H4 (cell line): ENCODE data around the gene CDK19. TPM values are rescaled to one million over a fixed set of nuclear protein-coding genes. Genes with fewer than 3 reads are reported as not detected.
"Not testable (repeated sequence)": the region's sequence is repeated elsewhere in the genome, so short reads cannot be mapped to it uniquely, and the experiment has no call there.

Source experiments
- DNase-seq: peaks from one replicate; pipeline ENCODE4 v3.0.0-alpha.2; 2015; ENCODE audit warnings: low spot score
- total RNA-seq: library from RNA; depleted of rRNA; stranded (reverse); fragments of >200 nt; shearing (Covaris generic); gene quantifications from 2 replicates; pipeline ENCODE4 v1.2.3, GENCODE V29; 2014; rRNA removed

CDK19 gene
- total RNA-seq, 1 experiment from 2014 or later: 6.8 TPM

DNA sequence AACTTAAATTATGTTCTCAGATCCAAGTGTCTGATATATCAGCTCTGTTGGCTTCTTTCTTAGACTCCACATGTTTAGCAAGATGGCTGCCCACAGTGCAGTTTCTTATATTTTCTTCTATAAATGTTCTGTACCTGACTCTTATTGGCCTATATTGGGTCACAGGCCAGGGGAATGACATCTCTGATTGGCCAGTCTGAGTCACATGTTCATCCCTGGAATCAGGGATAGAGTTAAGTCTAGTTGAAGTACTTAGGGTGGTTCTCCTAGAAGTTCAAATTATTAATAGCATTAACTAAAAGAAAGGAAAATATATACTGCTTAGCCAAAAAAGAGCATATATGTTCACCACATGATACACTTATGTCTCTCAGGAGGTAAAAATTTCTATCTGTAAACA, 233.6 kb downstream of the CDK19 start:
- no peak for DNase-seq

DNA sequence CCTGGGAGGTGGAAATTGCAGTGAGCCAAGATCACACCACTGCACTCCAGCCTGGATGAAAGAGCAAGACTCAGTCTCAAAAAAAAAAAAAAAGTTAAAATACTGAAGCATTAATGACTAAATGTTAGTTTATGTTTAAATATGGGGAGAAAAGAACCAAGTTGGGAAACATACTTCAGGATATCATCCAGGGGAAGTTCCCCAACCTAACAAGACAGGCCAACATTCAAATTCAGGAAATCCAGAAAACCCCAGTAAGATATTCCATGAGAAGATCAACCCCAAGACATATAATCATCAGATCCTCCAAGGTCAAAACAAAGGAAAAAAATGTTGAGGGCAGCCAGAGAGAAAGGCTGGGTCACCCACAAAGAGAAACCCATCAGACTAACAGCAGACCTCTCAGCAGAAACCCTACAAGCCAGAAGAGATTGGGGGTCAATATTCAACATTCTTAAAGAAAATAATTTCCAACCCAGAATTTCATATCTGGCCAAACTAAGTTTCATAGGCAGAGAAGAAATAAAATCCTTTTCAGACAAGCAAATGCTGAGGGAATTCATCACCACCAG, 237.6 kb downstream of the CDK19 start:
- not testable (repeated sequence) for DNase-seq

DNA sequence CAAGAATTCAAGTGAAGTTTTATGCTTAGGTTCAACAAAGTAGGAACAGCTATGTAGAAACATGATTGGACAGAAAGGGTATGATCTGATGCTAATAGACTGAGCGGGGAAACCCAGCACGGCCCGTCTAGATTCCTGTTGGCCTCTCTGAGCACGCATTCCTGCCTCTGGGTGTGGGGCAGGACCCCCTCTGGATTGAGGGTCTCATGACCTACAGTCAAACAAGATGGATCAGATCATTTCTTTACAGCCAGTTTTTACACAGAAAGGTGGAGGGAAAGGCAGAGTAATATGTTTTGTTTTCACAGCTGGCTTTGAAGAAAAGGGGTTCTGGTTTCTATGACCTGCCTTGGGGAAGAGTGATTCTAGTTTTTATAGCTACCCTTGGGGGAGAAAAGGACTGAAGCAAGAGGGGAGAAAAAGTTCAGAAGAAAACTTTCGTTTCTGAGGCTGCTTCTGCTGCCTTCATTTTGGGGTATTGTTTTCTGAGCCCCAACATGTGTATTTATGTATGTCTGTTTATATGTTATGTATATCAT, 239.3 kb downstream of the CDK19 start:
- no peak for DNase-seq

DNA sequence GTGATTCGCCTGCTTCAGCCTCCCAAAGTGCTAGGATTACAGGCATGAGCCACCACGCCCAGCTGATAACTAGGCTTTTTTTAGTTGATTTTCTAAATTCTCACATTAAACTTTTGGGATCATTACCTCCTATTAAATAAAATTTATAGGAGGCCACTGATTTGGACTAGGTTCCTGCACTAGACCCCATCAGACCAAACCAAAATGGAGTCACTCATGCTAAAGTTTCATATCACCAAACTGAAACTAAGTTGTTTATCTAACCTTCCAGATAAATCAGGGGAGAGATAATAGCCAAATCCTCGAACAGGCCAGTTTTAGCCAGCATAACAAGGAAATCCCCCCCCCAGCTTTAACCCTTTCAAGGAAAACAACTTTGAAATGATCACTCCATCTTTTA, 240.5 kb downstream of the CDK19 start:
- no peak for DNase-seq

DNA sequence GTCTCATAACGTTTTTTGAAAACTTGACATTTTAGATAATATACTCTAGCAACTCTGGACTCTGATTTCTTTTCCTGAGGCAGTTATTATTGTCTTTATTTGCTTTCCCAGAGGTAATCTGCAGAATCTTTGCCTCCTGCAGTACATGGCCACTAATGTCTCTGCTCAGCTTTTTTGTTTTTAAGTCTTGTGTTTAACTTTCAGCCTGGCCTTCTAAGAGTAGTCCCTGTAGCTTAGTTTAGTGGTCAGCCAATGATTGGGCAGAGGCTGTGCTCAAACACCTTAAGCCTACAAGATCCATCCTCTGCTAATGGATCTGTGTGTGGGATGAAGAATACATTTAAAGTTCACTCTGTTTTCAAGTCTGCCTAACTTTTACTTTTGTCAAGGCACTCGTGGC, 241.7 kb downstream of the CDK19 start:
- DNase-seq: no peak

DNA sequence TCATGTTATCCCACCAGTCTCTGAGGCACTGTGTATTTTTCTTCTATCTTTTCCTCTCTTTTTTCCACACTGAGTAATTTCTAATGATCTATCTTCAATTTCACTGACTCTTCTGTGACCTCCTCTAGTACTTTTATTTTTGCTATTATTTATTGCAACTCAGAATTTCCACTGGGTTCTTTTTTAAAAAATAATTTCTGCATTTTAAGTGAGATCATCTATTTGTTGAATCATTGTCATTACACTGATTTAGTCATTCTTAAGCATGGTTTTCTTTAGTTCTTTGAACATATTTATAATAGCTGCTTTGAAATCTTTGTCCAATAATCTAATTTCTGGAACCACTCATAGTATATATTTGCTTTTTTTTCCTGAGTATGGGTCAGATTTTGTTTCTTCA, 242.1 kb downstream of the CDK19 start:
- no peak for DNase-seq

DNA sequence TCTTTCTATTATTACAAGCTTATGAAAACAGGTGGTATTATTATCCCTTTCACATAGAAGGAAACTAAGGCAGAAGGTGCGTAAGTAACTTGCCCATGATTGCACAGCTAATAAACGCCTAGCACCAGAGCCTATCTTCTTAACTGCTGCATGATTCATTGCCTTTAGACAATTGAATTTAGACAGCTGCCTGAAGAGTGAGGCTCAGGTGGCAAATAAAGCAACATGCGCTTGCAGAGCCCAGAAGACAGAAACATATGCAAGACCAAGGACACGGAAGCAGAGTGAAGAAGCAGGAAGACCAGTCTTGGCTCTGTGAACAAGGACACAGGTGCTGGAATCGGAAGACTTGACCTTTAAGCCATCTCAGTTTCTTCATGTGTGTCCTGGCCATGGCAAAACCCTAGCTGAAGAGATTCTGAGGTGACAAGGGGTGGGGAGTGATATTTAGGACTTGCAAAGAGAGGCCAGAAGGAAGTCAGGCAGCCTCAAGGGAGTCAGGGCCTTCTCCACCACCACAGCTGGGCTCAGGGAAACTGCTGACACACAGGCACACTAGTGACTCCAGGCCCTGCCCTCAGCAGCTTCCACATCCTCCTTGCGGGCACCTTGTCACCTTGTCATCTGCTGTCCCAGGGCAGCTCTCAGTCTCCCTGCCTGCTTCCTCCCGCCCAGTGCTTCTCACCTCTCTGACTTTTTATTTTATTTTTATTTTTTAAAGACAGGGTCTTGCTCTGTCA, 247.1 kb downstream of the CDK19 start:
- DNase-seq: no peak

DNA sequence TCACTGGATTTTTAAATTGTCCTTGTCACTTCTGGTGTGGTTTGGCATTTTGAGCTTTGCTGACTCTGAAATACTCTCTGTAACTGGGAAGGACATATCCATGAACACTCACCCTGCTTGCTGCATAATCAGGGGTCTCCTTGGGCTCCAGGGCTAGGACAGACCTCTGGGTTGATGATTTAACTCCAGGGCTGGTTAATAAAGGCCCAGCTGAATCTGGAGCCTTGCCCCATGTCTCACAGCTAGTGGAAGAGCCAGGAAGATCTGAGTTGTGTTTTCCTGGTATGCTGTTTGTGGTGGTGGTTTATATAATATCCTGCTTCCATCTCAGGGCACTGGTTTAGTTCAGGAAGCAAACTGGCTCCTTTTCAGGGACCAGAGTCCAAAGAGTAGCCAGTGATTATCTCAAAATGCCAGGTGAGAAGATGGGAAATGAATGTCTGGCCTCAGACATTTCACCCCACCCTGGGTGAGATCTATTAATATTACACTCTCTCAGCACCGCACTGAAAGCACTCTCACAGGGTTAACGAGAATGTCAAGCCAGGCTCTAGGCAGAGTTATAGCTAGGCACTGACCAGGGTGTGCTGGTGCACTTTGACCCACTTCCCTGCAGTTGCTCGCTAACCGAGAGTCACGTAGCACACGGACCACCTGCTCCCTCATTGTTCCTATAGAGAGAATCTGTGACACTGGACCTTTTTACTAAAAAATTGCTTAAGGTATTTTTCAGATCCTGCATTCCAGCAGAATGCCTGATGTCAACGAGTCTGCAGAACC, 248.7 kb downstream of the CDK19 start:
- no peak for DNase-seq

DNA sequence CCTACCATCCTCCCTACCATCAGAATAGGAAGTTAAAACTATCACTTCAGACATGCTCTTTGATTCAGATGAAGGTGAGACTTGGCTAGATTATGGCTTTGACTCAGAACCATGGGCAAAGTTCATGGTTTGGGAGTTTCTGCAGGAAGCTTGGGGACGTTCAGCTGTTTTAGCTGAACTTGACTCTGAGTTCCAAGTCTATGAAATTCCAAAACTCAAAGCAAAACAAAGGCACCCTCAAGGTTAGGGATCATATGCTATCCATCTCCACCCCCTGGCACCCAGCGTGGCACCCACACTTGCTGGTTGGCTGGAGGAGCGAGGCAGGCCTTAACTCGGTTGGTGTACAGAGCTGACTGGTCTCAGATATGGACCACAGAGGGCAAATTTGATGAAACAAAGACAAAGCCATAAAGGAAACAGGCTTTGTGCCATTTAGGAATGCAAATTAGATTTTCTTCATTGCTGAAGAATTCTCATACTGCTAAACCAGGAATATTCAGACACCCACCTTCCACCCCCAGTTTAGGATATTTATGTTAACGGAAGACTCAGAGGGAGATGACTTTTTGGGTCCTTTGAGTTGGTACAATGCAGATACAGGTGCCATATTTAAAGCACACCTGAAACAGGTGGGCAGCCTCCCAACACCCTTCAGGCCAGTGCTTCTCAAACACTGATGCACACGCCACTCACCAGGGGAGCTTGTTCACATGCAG, 250.4 kb downstream of the CDK19 start:
- DNase-seq: no peak

DNA sequence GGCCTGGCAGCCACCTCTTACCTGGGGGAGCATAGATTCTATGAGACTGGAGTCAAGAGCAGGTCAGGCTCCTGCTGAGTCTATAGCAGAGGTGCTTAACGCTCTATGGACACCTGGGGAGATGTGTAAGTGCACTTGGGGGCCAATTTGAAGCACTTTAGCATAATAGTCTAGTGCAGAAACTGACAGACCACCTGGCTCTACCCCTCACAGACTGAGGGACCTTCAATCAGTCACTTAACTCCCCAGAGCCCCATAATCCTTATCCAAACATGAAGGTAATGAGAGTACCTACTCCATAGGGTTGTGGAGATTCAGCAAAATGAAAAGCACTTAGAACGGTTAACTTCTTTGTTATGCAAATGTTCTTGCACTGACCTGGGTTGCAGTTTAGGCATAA, 251.6 kb downstream of the CDK19 start:
- no peak for DNase-seq

DNA sequence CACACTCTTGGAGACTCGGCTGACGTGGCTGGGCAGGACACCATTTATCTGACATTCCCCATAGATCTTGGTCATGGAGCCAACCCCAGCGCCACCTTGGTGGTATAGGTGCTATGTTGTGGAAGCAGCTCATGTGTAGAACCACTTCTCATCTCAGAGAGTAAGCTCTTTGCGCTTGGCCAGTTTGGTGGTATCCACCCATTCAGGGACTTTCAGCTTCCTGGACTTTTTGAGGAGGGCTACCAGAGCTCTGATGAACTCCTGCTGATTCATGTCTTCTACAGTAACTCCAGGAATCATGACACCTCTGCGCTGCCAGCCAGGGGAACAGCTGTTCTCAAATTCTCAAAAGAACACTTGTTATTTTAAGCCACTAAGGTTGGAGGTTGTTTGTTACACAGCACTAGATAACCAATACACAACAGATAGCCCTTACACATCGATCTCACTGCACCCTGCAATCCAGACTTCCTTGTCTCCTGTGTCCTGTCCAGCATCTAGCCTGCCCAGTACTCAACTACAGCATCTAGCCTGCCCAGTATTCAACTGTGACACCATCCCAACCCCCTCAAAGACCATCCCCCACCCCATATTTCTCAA, 252.9 kb downstream of the CDK19 start:
- no peak for DNase-seq

DNA sequence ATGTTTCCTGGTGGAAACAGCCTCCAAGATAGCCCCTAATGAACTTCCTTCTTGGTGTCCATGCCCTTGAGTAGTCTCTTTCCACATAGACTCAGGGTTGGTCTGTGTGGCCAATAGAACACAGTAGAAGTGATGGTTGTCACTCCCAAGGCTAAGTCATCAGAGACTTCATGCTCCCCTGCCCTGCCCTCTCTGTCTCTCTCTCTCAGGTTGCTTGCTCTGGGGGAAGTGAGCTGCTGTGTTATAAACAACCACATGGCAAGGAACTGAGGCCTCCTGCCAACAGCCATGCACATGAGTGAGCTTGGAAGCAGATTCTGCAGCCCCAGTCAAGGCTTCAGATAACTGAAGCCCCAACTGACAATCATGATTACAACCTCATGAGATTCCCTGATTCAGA, 253.6 kb downstream of the CDK19 start:
- no peak for DNase-seq

DNA sequence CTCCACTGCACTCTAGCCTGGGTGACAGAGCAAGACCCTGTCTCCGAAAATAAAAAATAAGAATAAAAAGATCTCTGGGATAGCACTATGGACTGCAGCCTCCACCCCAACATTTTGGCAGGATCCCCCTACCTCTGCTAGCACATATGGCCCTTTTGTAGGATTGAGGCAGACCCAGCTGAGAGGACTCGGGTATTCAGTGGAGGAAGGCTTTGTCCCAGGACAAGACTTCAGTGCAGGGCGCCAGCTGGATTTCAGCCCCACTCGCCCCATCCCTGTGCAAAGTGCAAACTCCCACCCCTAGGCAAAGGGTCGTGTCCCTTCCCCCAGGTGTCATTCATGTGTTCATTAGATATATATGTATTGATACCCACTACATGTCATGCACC, 254.3 kb downstream of the CDK19 start:
- no peak for DNase-seq

DNA sequence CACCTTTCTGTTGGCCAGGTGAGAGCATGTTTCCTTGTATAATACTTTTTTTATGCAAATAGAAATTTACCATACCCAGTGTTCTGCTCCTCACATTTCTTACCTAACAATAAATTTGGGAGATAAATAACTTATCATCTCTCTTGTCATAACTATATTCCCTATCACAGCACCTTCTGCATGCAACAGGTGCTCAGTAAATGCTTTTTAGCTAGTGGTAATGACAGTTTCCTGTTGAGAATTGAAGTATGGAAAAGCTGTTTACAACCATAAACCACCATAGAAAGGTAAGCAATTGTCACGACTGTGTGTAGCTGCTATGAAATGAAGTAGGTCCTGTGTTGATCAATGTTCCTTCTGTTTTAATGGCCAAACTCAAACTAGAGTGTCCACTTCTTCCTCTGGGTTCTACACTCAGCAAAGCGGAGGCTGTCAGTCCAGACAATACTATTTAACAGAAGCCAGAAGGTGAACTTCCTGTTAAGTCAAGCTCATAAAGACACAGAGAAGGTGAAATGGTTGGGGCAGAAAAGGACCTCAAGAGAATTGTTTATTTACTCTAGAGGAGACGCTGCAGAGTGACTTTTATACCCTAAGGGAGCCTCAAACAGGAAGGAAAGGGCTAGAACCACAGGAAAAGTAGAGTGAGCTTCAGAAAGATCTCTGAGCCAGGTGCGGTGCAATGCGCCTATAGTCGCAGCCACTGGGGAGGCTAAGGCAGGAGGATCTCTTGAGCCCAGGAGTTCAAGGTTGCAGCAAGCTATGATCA, 254.8 kb downstream of the CDK19 start:
- no peak for DNase-seq

Other genes starting within 250 kb of the CDK19 start
- 58.9 and 69.0 TPM in 2 replicates for gene AMD1, start 59.3 kb upstream of the CDK19 start, total RNA-seq
- gene GTF3C6, start 143.2 kb upstream of the CDK19 start, total RNA-seq: 77.3 and 108 TPM in 2 replicates
- 40.9 and 44.7 TPM in 2 replicates for gene RPF2, start 166.6 kb upstream of the CDK19 start, total RNA-seq